Ovary (tissue), 9 donors: ENCODE results near the gene PRTG. TPM values are rescaled to one million over a fixed set of nuclear protein-coding genes. Genes with fewer than 3 reads are reported as not detected.
"Not testable (repeated sequence)": the region's sequence is repeated elsewhere in the genome, so short reads cannot be mapped to it uniquely, and the experiment has no call there.

Experiments used
- DNase-seq, 5 donors: peaks; one replicate each; pipeline ENCODE4 v3.0.0-alpha.2; 2019 to 2020
- H3K27ac ChIP-seq, 2 donors: fragments of 200-600 bp; one replicate each; pipeline versions ENCODE4 v1.5.1 to v1.8.0; 2019 to 2022
- H3K27me3 ChIP-seq: fragments of 200-600 bp; one replicate; pipeline ENCODE4 v1.8.0; 2022
- H3K36me3 ChIP-seq: fragments of 200-600 bp; sonication (generic); one replicate; pipeline ENCODE4 v1.5.1; 2019
- H3K4me1 ChIP-seq: one replicate; pipeline ENCODE4 v1.8.1; 2013; ENCODE audit warnings: mild to moderate bottlenecking, moderate library complexity; ENCODE audit not compliant: insufficient read depth
- H3K4me3 ChIP-seq: fragments of 200-600 bp; sonication (generic); one replicate; pipeline ENCODE4 v1.5.1; 2017
- H3K9me3 ChIP-seq, 2 donors: fragments of 200-600 bp in 1 of 2; sonication (generic) in 1 of 2; one replicate each; pipeline versions ENCODE4 v1.5.1 to v1.8.1; 2013 to 2019; ENCODE audit warnings: mild to moderate bottlenecking in 1 of 2, moderate library complexity in 1 of 2
- CTCF ChIP-seq, 3 donors: fragments of 450-650 bp in 2 of 3; fragments of 200-600 bp in 1 of 3; IDR thresholded peaks; one replicate each; pipeline versions ENCODE4 v1.5.1 to v1.8.0; 2016 to 2022; ENCODE audit warnings: antibody characterized with exemption in 3 of 3, mild to moderate bottlenecking in 1 of 3
- EP300 ChIP-seq: sonication (generic); formaldehyde crosslinking; IDR thresholded peaks from one replicate; pipeline ENCODE4 v1.6.1; 2017; ENCODE audit warnings: antibody characterized with exemption
- POLR2A ChIP-seq: fragments of 450-650 bp; IDR thresholded peaks from one replicate; pipeline ENCODE4 v1.6.1; 2017; ENCODE audit warnings: antibody characterized with exemption, mild to moderate bottlenecking, moderate library complexity
- WGBS, 3 donors: extraction: QIAGEN DNeasy Blood & Tissue Kit in 1 of 3; methylation state at CpG; one replicate each; pipeline versions ENCODE4 v1.1.5 to v1.1.7; 2013 to 2017; 5-methylcytosine and 5-hydroxymethylcytosine counted together
- intact Hi-C, 4 donors: fragments of 100-400 bp; cut with DNase I; formaldehyde crosslinking; loops; one replicate each; pipeline versions ENCODE4 v1.11.0 to v1.15.1; 2022 to 2023
- polyA plus RNA-seq, 2 donors: library from polyadenylated mRNA; stranded (reverse); fragments of 200-250 nt in 1 of 2; fragments of 350-450 nt in 1 of 2; fragmentation: Illumina TruSeq in 1 of 2; extraction: RNeasy Lipid Tissue Mini Kit (QIAGEN cat#74804) in 1 of 2; gene quantifications; one replicate each; pipeline ENCODE4 v1.2.3, GENCODE V29; 2013 to 2014
- total RNA-seq, 7 donors: library from RNA; depleted of rRNA in 2 of 7; stranded (reverse); fragments of >200 nt in 2 of 7; fragmentation: NEBNext Ultra II Directional in 3 of 7; extraction: Animal tissue kit (Norgen Biotek cat#: 25700) in 3 of 7; gene quantifications; one replicate each; pipeline versions ENCODE4 v1.1.0 to v1.2.4, GENCODE V29; 2016 to 2023
- donor health status: DM: no; HTN: no; CAD: no; lungs with moderate emphysema.
- donor health status: DM: no; HTN: no; CAD: no.
- donor health status: Bipolar disorder and iron deficiency.
- donor health status: DM: yes; HTN: yes; CAD: no.
- donor health status: DM: no; HTN: no; CAD: no.
- donor health status: DM: yes; HTN: yes; CAD: no.

Gene PRTG
- total and polyA plus RNA-seq, 9 donors = 1.2 to 9.4 (median 6.1) TPM

GRCh38 chr15:55768670-55769185 lies 25.8 kb upstream of the PRTG start:
- Histone ChIP-seq H3K4me3 (no peak overlapping the region), H3K4me1 (no peaks in the 10 kb centered on the region), H3K36me3 (no peaks in the 10 kb centered on the region), H3K27ac (no peak overlapping the region), H3K9me3 (no peaks in the 10 kb centered on the region), H3K27me3 (no peaks in the 10 kb centered on the region)
- intact Hi-C loops = no loop called here
- DNase-seq = no peak
- 71 to 78% (median 72%) methylated on average over 10 of the region's 10 CpGs for WGBS, 3 donors
- no peak for TF ChIP-seq POLR2A
- no peak for TF ChIP-seq EP300
- TF ChIP-seq CTCF (IDR thresholded peaks at IDR 0.05) = no peak

GRCh38 chr15:55766676-55767075 lies 23.7 kb upstream of the PRTG start:
- H3K9me3 ChIP-seq = no peaks in the 10 kb centered on the region
- H3K36me3 ChIP-seq = no peaks in the 10 kb centered on the region
- no peak overlapping the region for H3K27ac ChIP-seq
- no peak for DNase-seq
- no peaks in the 10 kb centered on the region for H3K4me1 ChIP-seq
- WGBS, 3 donors = 84 to 86% (median 85%) methylated on average over 4 of the region's 4 CpGs
- no peaks in the 10 kb centered on the region for H3K27me3 ChIP-seq
- intact Hi-C loops = no loop called here
- H3K4me3 ChIP-seq = no peak overlapping the region
- no peak for TF ChIP-seq EP300

GRCh38 chr15:55764398-55764797 lies 21.4 kb upstream of the PRTG start:
- WGBS, 3 donors = 90 to 96% (median 96%) methylated on average over 6 of the region's 6 CpGs
- no peaks in the 10 kb centered on the region for H3K9me3 ChIP-seq
- no peak for TF ChIP-seq EP300
- TF ChIP-seq POLR2A = no peak
- no peak for TF ChIP-seq CTCF (IDR thresholded peaks at IDR 0.05)
- intact Hi-C loops = no loop called here
- H3K36me3 ChIP-seq = no peaks in the 10 kb centered on the region
- no peak for DNase-seq
- no peak overlapping the region for H3K4me3 ChIP-seq
- no peak overlapping the region for H3K27ac ChIP-seq
- no peaks in the 10 kb centered on the region for H3K4me1 ChIP-seq
- H3K27me3 ChIP-seq = no peaks in the 10 kb centered on the region

GRCh38 chr15:55758580-55758986 lies 15.6 kb upstream of the PRTG start:
- Histone ChIP-seq H3K9me3 (no peaks in the 10 kb centered on the region), H3K27me3 (no peaks in the 10 kb centered on the region), H3K27ac (no peak overlapping the region), H3K36me3 (no peaks in the 10 kb centered on the region), H3K4me3 (no peak overlapping the region), H3K4me1 (no peaks in the 10 kb centered on the region)
- WGBS, 3 donors = 79 to 84% (median 83%) methylated on average over 13 of the region's 13 CpGs
- no peak for DNase-seq
- TF ChIP-seq POLR2A (no peak), EP300 (no peak), CTCF (IDR thresholded peaks at IDR 0.05) (no peak)
- intact Hi-C loops = no loop called here

- WGBS, 3 donors = 83 to 87% (median 85%) methylated on average over 5 of the region's 5 CpGs
- H3K4me3 ChIP-seq, H3K27ac ChIP-seq, H3K36me3 ChIP-seq, DNase-seq, H3K9me3 ChIP-seq, H3K4me1 ChIP-seq, H3K27me3 ChIP-seq, intact Hi-C loops: not testable (repeated sequence)
Observed at GRCh38 chr15:55753433-55753832, 10.5 kb upstream of the PRTG start.
